C4-2B (cell line): Measurements from ENCODE around the gene FGD6.

Source experiments
- CTCF ChIP-seq: fragments of 450-650 bp; conservative IDR thresholded peaks from 2 replicates; pipeline ENCODE4 v1.5.1; 2017; ENCODE audit warnings: mild to moderate bottlenecking
- ZFX ChIP-seq: fragments of 450-650 bp; IDR thresholded peaks from 2 replicates; pipeline ENCODE4 v1.6.1; 2017

DNA sequence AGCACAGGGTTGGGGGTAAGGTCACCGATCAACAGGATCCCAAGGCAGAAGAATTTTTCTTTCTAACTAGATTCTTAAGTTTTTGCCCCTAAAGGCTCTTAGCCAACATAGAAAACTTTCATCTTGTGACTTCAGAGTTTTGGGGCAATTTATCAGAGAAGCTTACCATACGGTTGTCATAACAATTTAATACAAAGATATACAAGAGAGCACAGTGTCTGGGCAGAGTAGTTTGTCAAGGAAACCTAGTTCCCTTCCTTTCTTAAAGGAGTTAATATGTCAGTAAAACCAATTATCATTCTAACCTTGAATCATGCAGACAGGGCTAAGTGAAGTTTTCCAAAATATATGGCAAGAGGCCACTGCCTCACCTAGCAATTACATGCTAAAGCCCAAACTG is 162.2 kb downstream of the FGD6 start:
- no peak for TF ChIP-seq CTCF
- no peak for TF ChIP-seq ZFX
